Endothelial cell of umbilical vein (primary cell): ENCODE results near the gene SORCS2. TPM values are rescaled to one million over a fixed set of nuclear protein-coding genes. Genes with fewer than 3 reads are reported as not detected.

Experiments
- BruUV-seq: library from RNA; stranded (reverse); fragments of 400-500 nt; replicated peaks from 2 replicates; lab custom pipeline; 2021; lab: Mats Ljungman, UMichigan
- CTCF ChIA-PET: fragments of 300-600, 350-600 bp; sonication (Branson Sonifier 250); formaldehyde crosslinking; loops from one replicate; lab custom pipeline; 2021; ENCODE audit warnings: antibody characterized with exemption, inconsistent platforms; lab: Charles Lee
- POLR2A ChIA-PET: fragments of 300-600, 350-600 bp; sonication (Branson Sonifier 250); formaldehyde crosslinking; loops from one replicate; lab custom pipeline; 2021; ENCODE audit warnings: antibody characterized with exemption, inconsistent platforms; lab: Charles Lee
- DNase-seq: peaks from one replicate; pipeline ENCODE4 v3.0.0-alpha.2; 2011; ENCODE audit warnings: low read depth, low spot score
- FAIRE-seq: peaks from 2 replicates; lab custom pipeline; 2011; peaks lifted over from hg19 to GRCh38; lab: Jason Lieb, UNC
- H2AFZ ChIP-seq: 2 replicates; pipeline ENCODE4 v1.6.0; 2012; ENCODE audit warnings: low read depth, low read length, control low read depth, inconsistent platforms
- H3K27ac ChIP-seq: 2 replicates; pipeline ENCODE4 v1.5.1; 2011; ENCODE audit warnings: low read depth, mild to moderate bottlenecking, control low read depth, low read length, moderate library complexity; ENCODE audit not compliant: insufficient read depth
- H3K27me3 ChIP-seq, 2 experiments: 2 replicates each; pipeline versions ENCODE4 v1.6.0 to v1.6.1; 2011; ENCODE audit warnings: low read length in 2 of 2, mixed read lengths in 1 of 2; ENCODE audit not compliant: control insufficient read depth in 2 of 2, insufficient read depth in 2 of 2
- H3K36me3 ChIP-seq, 2 experiments: 2 replicates in 1 of 2; 3 replicates in 1 of 2; pipeline ENCODE4 v1.5.1; 2011; ENCODE audit warnings: low read length in 2 of 2, mild to moderate bottlenecking in 1 of 2, moderate library complexity in 1 of 2; ENCODE audit not compliant: control insufficient read depth in 2 of 2, insufficient read depth in 2 of 2; ENCODE audit errors: extremely low read depth in 1 of 2
- H3K4me1 ChIP-seq: 3 replicates; pipeline ENCODE4 v1.5.1; 2011; ENCODE audit warnings: mild to moderate bottlenecking, low read length; ENCODE audit not compliant: control insufficient read depth, insufficient read depth; ENCODE audit errors: extremely low read depth
- H3K4me2 ChIP-seq: 2 replicates; pipeline ENCODE4 v1.6.1; 2011; ENCODE audit warnings: low read length, control low read depth, mixed read lengths; ENCODE audit not compliant: insufficient read depth
- H3K4me3 ChIP-seq, 3 experiments: fragments of 200-600 bp in 1 of 3; sonication (generic), shearing (Covaris generic) in 1 of 3; replicated peaks in 1 of 3; 2 replicates each; pipeline ENCODE4 v1.5.1; 2011 to 2016; ENCODE audit warnings: control low read depth in 3 of 3, low read length in 3 of 3, mild to moderate bottlenecking in 2 of 3, inconsistent platforms in 1 of 3, low read depth in 1 of 3, moderate library complexity in 1 of 3; ENCODE audit not compliant: insufficient read depth in 1 of 3
- H3K79me2 ChIP-seq: 2 replicates; pipeline ENCODE4 v1.6.0; 2012; ENCODE audit warnings: low read length, inconsistent platforms; ENCODE audit not compliant: control insufficient read depth, insufficient read depth
- H3K9ac ChIP-seq: replicated peaks from 2 replicates; pipeline ENCODE3; 2011; ENCODE audit warnings: low read length, control low read depth; ENCODE audit not compliant: insufficient read depth; ENCODE audit errors: extremely low read depth
- H3K9me1 ChIP-seq: replicated peaks from 3 replicates; pipeline ENCODE4 v1.6.0; 2011; ENCODE audit warnings: mild to moderate bottlenecking, low read length; ENCODE audit not compliant: control insufficient read depth, insufficient read depth; ENCODE audit errors: extremely low read depth
- H3K9me3 ChIP-seq: replicated peaks from 2 replicates; pipeline ENCODE4 v1.5.1; 2012; ENCODE audit warnings: low read length, inconsistent platforms; ENCODE audit not compliant: control insufficient read depth, insufficient read depth
- H4K20me1 ChIP-seq: replicated peaks from 2 replicates; pipeline ENCODE3; 2011; ENCODE audit warnings: mild to moderate bottlenecking, low read length; ENCODE audit not compliant: control insufficient read depth, insufficient read depth; ENCODE audit errors: extremely low read depth
- CTCF ChIP-seq, 2 donors: IDR thresholded peaks; 1 replicate in 1 of 2; 2 replicates in 1 of 2; pipeline ENCODE4 v1.5.1; 2011; ENCODE audit warnings: low read length in 2 of 2, mild to moderate bottlenecking in 2 of 2, moderate library complexity in 2 of 2, control low read depth in 1 of 2, inconsistent platforms in 1 of 2, low read depth in 1 of 2; ENCODE audit not compliant: insufficient read depth in 1 of 2; ENCODE audit errors: extremely low read depth in 1 of 2
- EZH2 ChIP-seq: IDR thresholded peaks from 2 replicates; pipeline ENCODE4 v1.6.1; 2012; ENCODE audit warnings: borderline replicate concordance, low read depth, mild to moderate bottlenecking, moderate library complexity, low read length, inconsistent platforms; ENCODE audit not compliant: severe bottlenecking
- FOS ChIP-seq: IDR thresholded peaks from 2 replicates; pipeline ENCODE4 v1.6.1; 2011; ENCODE audit warnings: mild to moderate bottlenecking, low read length, moderate library complexity, borderline replicate concordance; ENCODE audit not compliant: insufficient read depth
- GATA2 ChIP-seq: IDR thresholded peaks from 2 replicates; pipeline ENCODE4 v1.7.0; 2011; ENCODE audit warnings: low read depth, mild to moderate bottlenecking, moderate library complexity, mixed read lengths, low read length; ENCODE audit not compliant: insufficient read length, insufficient read depth
- JUN ChIP-seq: IDR thresholded peaks from 2 replicates; pipeline ENCODE4 v1.6.1; 2011; ENCODE audit warnings: borderline replicate concordance, low read depth; ENCODE audit not compliant: insufficient read length, insufficient read depth
- MAX ChIP-seq: IDR thresholded peaks from 2 replicates; pipeline ENCODE4 v1.6.1; 2011; ENCODE audit not compliant: insufficient read depth, insufficient read length
- MYC ChIP-seq: IDR thresholded peaks from one replicate; pipeline ENCODE4 v1.6.1; 2011; ENCODE audit warnings: mild to moderate bottlenecking, low read depth, low read length
- POLR2A ChIP-seq: IDR thresholded peaks from 2 replicates; pipeline ENCODE4 v1.6.1; 2012; ENCODE audit warnings: low read depth, mild to moderate bottlenecking, control low read depth, low read length
- POLR2AphosphoS5 ChIP-seq: IDR thresholded peaks from 2 replicates; pipeline ENCODE4 v1.6.1; 2012; ENCODE audit warnings: low read depth, mild to moderate bottlenecking, control low read depth, low read length, moderate library complexity; ENCODE audit not compliant: insufficient read depth
- dilution Hi-C: fragments of 300-500 bp; cut with MboI; formaldehyde crosslinking; loops from one replicate; pipeline ENCODE4 v1.15.0; 2019; ENCODE audit warnings: low sequenced_read_pairs; ENCODE audit not compliant: extremely low pct_ligation_motif_present
- intact Hi-C: fragments of 100-400 bp; cut with micrococcal nuclease; formaldehyde crosslinking; loops from one replicate; pipeline ENCODE4 v1.10.0; 2022
- polyA plus RNA-seq, 4 experiments: library from polyadenylated mRNA; depleted of rRNA in 3 of 4; stranded (reverse) in 3 of 4; unstranded in 1 of 4; fragments of >200 nt; gene quantifications; 2 replicates each; pipeline versions ENCODE4 v1.2.1 to v1.2.3, GENCODE V29; 2011 to 2012; ENCODE audit warnings: missing spikeins in 1 of 4
- total RNA-seq: library from RNA; stranded (reverse); gene quantifications from 2 replicates; pipeline ENCODE4 v1.2.3, GENCODE V29; 2021

The SORCS2 gene
- total and polyA plus RNA-seq, 2 donors (not counting 3 experiments of a cell fraction or from before 2014, with no cell fraction given), result not detected

GRCh38 chr4:7395645-7396044 lies 203.3 kb downstream of the SORCS2 start:
- no peaks in the 10 kb centered on the region for H3K27me3 ChIP-seq
- intact Hi-C loops (no loop called here), dilution Hi-C loops (no loop called here)
- FAIRE-seq (no peak), DNase-seq (no peak)
- H3K9ac ChIP-seq, result no peak overlapping the region
- no peaks in the 10 kb centered on the region for H3K36me3 ChIP-seq
- H3K4me2 ChIP-seq, result no peak overlapping the region
- no peak overlapping the region for H2AFZ ChIP-seq
- ChIA-PET CTCF (no interaction called here), POLR2A (no interaction called here)
- no peaks in the 10 kb centered on the region for H4K20me1 ChIP-seq
- no peak overlapping the region for H3K27ac ChIP-seq
- no peaks in the 10 kb centered on the region for H3K9me3 ChIP-seq
- TF ChIP-seq FOS (no peak), POLR2AphosphoS5 (no peak), JUN (no peak), GATA2 (no peak), MYC (no peak), MAX (no peak), EZH2 (no peak), CTCF (IDR thresholded peaks at IDR 0.05; ENCODE audit: extremely low read depth in 1 of 2, insufficient read depth in 1 of 2, low read depth in 1 of 2, low read length in 2 of 2) (no peak), POLR2A (no peak)
- BruUV-seq, result no TSS peak
- H3K79me2 ChIP-seq, result no peaks in the 10 kb centered on the region
- H3K4me1 ChIP-seq, result no peaks in the 10 kb centered on the region
- no peak overlapping the region for H3K4me3 ChIP-seq
- H3K9me1 ChIP-seq, result no peaks in the 10 kb centered on the region
